H9 (cell line): ENCODE data around the gene CACNB4. TPM values are rescaled to one million over a fixed set of nuclear protein-coding genes. Genes with fewer than 3 reads are reported as not detected.

Experiments
- DNase-seq: peaks from one replicate; pipeline ENCODE4 v3.0.0-alpha.2; 2017
- H2AFZ ChIP-seq: one replicate; pipeline ENCODE4 v1.6.1; 2013; ENCODE audit warnings: mild to moderate bottlenecking, low read length, control low read depth, moderate library complexity
- H2AK5ac ChIP-seq: 2 replicates; pipeline ENCODE4 v1.6.1; 2013; ENCODE audit warnings: low read length, control low read depth, mixed read lengths; ENCODE audit not compliant: insufficient read length
- H2BK120ac ChIP-seq: one replicate; pipeline ENCODE4 v1.6.1; 2013; ENCODE audit warnings: low read depth, mild to moderate bottlenecking, low read length, control low read depth, inconsistent platforms; ENCODE audit not compliant: poor library complexity, severe bottlenecking
- H2BK12ac ChIP-seq: 2 replicates; pipeline ENCODE4 v1.6.1; 2013; ENCODE audit warnings: low read length, control low read depth, mixed read lengths, low read depth; ENCODE audit not compliant: insufficient read length
- H2BK15ac ChIP-seq: 2 replicates; pipeline ENCODE4 v1.6.1; 2013; ENCODE audit warnings: low read depth, low read length, control low read depth
- H2BK20ac ChIP-seq: one replicate; pipeline ENCODE4 v1.6.1; 2013; ENCODE audit warnings: low read depth, mild to moderate bottlenecking, low read length, control low read depth, inconsistent platforms; ENCODE audit not compliant: poor library complexity, severe bottlenecking
- H2BK5ac ChIP-seq: 2 replicates; pipeline ENCODE4 v1.6.1; 2013; ENCODE audit warnings: low read length, control low read depth, mixed read lengths; ENCODE audit not compliant: insufficient read length
- H3K14ac ChIP-seq: 2 replicates; pipeline ENCODE4 v1.6.1; 2013; ENCODE audit warnings: low read length, control low read depth; ENCODE audit not compliant: insufficient read depth
- H3K18ac ChIP-seq: 2 replicates; pipeline ENCODE4 v1.6.1; 2013; ENCODE audit warnings: low read depth, mild to moderate bottlenecking, mixed read lengths, low read length, control low read depth; ENCODE audit not compliant: insufficient read length
- H3K23ac ChIP-seq: 2 replicates; pipeline ENCODE4 v1.6.1; 2013; ENCODE audit warnings: low read length, control low read depth, mixed read lengths, low read depth; ENCODE audit not compliant: insufficient read length
- H3K23me2 ChIP-seq: 2 replicates; pipeline ENCODE4 v1.6.1; 2013; ENCODE audit warnings: low read depth, mild to moderate bottlenecking, mixed read lengths, low read length, control low read depth; ENCODE audit not compliant: insufficient read length, poor library complexity, severe bottlenecking
- H3K27ac ChIP-seq: 2 replicates; pipeline ENCODE4 v1.5.1; 2013; ENCODE audit warnings: low read length, control low read depth, mixed read lengths, low read depth; ENCODE audit not compliant: insufficient read length
- H3K27me3 ChIP-seq: 2 replicates; pipeline ENCODE4 v1.6.1; 2013; ENCODE audit warnings: low read length, control low read depth, inconsistent platforms; ENCODE audit not compliant: insufficient read depth
- H3K4ac ChIP-seq: 2 replicates; pipeline ENCODE4 v1.6.1; 2013; ENCODE audit warnings: low read depth, mild to moderate bottlenecking, control low read depth, inconsistent platforms, low read length, moderate library complexity
- H3K4me1 ChIP-seq: 2 replicates; pipeline ENCODE4 v1.6.1; 2013; ENCODE audit warnings: low read length, control low read depth, inconsistent platforms; ENCODE audit not compliant: insufficient read depth
- H3K4me2 ChIP-seq: 2 replicates; pipeline ENCODE4 v1.6.1; 2013; ENCODE audit warnings: low read length, control low read depth, mixed read lengths; ENCODE audit not compliant: insufficient read length, insufficient read depth
- H3K56ac ChIP-seq: 2 replicates; pipeline ENCODE4 v1.6.1; 2013; ENCODE audit warnings: low read depth, mild to moderate bottlenecking, mixed read lengths, low read length, control low read depth; ENCODE audit not compliant: insufficient read length
- H3K79me1 ChIP-seq: 2 replicates; pipeline ENCODE4 v1.6.1; 2013; ENCODE audit warnings: low read depth, mild to moderate bottlenecking, moderate library complexity, low read length, control low read depth, inconsistent platforms; ENCODE audit not compliant: insufficient read depth, poor library complexity, severe bottlenecking
- H3K79me2 ChIP-seq: 2 replicates; pipeline ENCODE4 v1.6.1; 2013; ENCODE audit warnings: low read length, control low read depth, inconsistent platforms; ENCODE audit not compliant: insufficient read depth
- H3K9ac ChIP-seq: 2 replicates; pipeline ENCODE4 v1.6.1; 2013; ENCODE audit warnings: low read length, control low read depth, mixed read lengths; ENCODE audit not compliant: insufficient read length; ENCODE audit errors: extremely low read depth
- H3K9me3 ChIP-seq: one replicate; pipeline ENCODE4 v1.6.1; 2013; ENCODE audit warnings: low read depth, low read length, inconsistent platforms; ENCODE audit not compliant: control insufficient read depth
- H3T11ph ChIP-seq: one replicate; pipeline ENCODE4 v1.6.1; 2013; ENCODE audit warnings: mild to moderate bottlenecking, low read length, control low read depth, inconsistent platforms
- H4K20me1 ChIP-seq: one replicate; pipeline ENCODE4 v1.6.1; 2013; ENCODE audit not compliant: control insufficient read depth, insufficient read length, insufficient read depth
- H4K5ac ChIP-seq: 2 replicates; pipeline ENCODE4 v1.6.1; 2013; ENCODE audit warnings: low read depth, mild to moderate bottlenecking, mixed read lengths, low read length, control low read depth; ENCODE audit not compliant: insufficient read length
- H4K8ac ChIP-seq: replicated peaks from 2 replicates; pipeline ENCODE4 v1.6.1; 2013; ENCODE audit warnings: low read length, control low read depth, mixed read lengths, low read depth; ENCODE audit not compliant: insufficient read length
- H4K91ac ChIP-seq: 2 replicates; pipeline ENCODE4 v1.6.1; 2013; ENCODE audit warnings: low read depth, mild to moderate bottlenecking, moderate library complexity, mixed read lengths, low read length, control low read depth; ENCODE audit not compliant: insufficient read length
- H3K27ac Mint-ChIP-seq, 3 experiments: 2 replicates in 2 of 3; 3 replicates in 1 of 3; pipeline ENCODE4 v1.8.0; 2020 to 2021; ENCODE audit warnings: mixed read lengths in 3 of 3, mild to moderate bottlenecking in 1 of 3, moderate library complexity in 1 of 3
- H3K27me3 Mint-ChIP-seq: 2 replicates; pipeline ENCODE4 v1.8.0; 2021; ENCODE audit warnings: low read depth, mild to moderate bottlenecking, moderate library complexity, mixed read lengths
- H3K36me3 Mint-ChIP-seq, 3 experiments: 2 replicates in 2 of 3; 3 replicates in 1 of 3; pipeline ENCODE4 v1.8.0; 2020 to 2021; ENCODE audit warnings: low read depth in 3 of 3, mixed read lengths in 3 of 3; ENCODE audit not compliant: insufficient read depth in 1 of 3
- H3K4me1 Mint-ChIP-seq, 2 experiments: 2 replicates each; pipeline ENCODE4 v1.8.0; 2020; ENCODE audit warnings: mixed read lengths in 2 of 2
- H3K4me3 Mint-ChIP-seq, 2 experiments: 2 replicates in 1 of 2; 3 replicates in 1 of 2; pipeline ENCODE4 v1.8.0; 2020 to 2021; ENCODE audit warnings: mild to moderate bottlenecking in 2 of 2, mixed read lengths in 2 of 2, moderate library complexity in 1 of 2
- H3K9me3 Mint-ChIP-seq, 2 experiments: 2 replicates in 1 of 2; 3 replicates in 1 of 2; pipeline ENCODE4 v1.8.0; 2020; ENCODE audit warnings: mild to moderate bottlenecking in 2 of 2, mixed read lengths in 2 of 2, moderate library complexity in 1 of 2
- WGBS: extraction: QIAGEN DNeasy Blood & Tissue Kit; methylation state at CpG from one replicate; pipeline ENCODE4 v1.1.7; 2013; ENCODE audit warnings: missing lambda C conversion rate, low lambda C conversion rate, mixed read lengths; ENCODE audit not compliant: insufficient read length; ENCODE audit errors: extremely low coverage; 5-methylcytosine and 5-hydroxymethylcytosine counted together
- total RNA-seq: library from RNA; stranded (reverse); gene quantifications from 2 replicates; pipeline ENCODE4 v1.2.1, GENCODE V29; 2021
- TF ChIP-seq, protein P1 (sequence below): fragments of 200-600 bp; sonication (generic); conservative IDR thresholded peaks from 3 replicates; pipeline ENCODE4 v1.8.0; 2021; ENCODE audit warnings: antibody characterized with exemption, mild to moderate bottlenecking

Gene CACNB4
- total RNA-seq, 1 experiment from 2014 or later = 1.4 TPM

DNA sequence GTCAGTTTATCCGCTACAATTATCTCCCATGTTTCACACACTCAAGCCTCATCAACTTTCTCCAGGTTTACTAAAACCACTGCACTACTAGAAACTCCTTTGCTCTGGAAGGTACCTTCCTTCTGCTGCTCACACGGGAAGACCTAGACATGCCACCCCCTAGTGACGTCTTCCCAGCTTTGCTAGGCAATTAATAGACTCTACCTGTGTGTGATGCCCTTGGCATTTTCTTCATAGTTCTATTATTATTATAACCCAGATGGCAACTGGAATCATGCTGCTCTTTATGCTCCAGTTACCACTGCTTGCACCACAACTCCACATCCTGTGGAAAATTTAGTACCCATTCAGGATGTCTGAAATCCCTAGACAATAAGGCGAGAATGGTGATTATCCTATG lies 42.4 kb downstream of the CACNB4 start:
- Histone ChIP-seq H3K23me2 (no peaks in the 10 kb centered on the region), H4K91ac (no peak overlapping the region), H2BK20ac (no peak overlapping the region), H4K5ac (no peak overlapping the region), H3K14ac (no peak overlapping the region), H3K79me1 (no peaks in the 10 kb centered on the region), H3K56ac (no peak overlapping the region), H3K4me2 (no peak overlapping the region), H3T11ph (no peak overlapping the region), H3K9ac (no peak overlapping the region), H3K23ac (no peak overlapping the region), H3K79me2 (no peaks in the 10 kb centered on the region), H3K27me3 (no peaks in the 10 kb centered on the region), H3K18ac (no peak overlapping the region), H2AFZ (no peak overlapping the region), H3K4me1 (no peaks in the 10 kb centered on the region; the same call in 1 of the 2 replicates), H2BK15ac (no peak overlapping the region), H3K9me3 (peaks cover 9% of the 10 kb centered on the region), H4K20me1 (no peaks in the 10 kb centered on the region), H2BK12ac (no peak overlapping the region), H2BK5ac (no peak overlapping the region), H2AK5ac (no peak overlapping the region), H4K8ac (no peak overlapping the region), H3K27ac (no peak overlapping the region), H3K4ac (no peak overlapping the region), H2BK120ac (no peak overlapping the region)
- Mint-ChIP-seq H3K36me3 (peaks cover 13 to 17% (median 16%) of the 10 kb centered on the region in 3 experiments), H3K4me3 (no peak overlapping the region), H3K27me3 (peaks cover 2% of the 10 kb centered on the region), H3K27ac (no peak overlapping the region), H3K4me1 (peaks cover 6 to 11% of the 10 kb centered on the region in 2 experiments), H3K9me3 (peaks cover 18 to 31% of the 10 kb centered on the region in 2 experiments)
- DNase-seq = no peak
- TF ChIP-seq, protein P1, sequence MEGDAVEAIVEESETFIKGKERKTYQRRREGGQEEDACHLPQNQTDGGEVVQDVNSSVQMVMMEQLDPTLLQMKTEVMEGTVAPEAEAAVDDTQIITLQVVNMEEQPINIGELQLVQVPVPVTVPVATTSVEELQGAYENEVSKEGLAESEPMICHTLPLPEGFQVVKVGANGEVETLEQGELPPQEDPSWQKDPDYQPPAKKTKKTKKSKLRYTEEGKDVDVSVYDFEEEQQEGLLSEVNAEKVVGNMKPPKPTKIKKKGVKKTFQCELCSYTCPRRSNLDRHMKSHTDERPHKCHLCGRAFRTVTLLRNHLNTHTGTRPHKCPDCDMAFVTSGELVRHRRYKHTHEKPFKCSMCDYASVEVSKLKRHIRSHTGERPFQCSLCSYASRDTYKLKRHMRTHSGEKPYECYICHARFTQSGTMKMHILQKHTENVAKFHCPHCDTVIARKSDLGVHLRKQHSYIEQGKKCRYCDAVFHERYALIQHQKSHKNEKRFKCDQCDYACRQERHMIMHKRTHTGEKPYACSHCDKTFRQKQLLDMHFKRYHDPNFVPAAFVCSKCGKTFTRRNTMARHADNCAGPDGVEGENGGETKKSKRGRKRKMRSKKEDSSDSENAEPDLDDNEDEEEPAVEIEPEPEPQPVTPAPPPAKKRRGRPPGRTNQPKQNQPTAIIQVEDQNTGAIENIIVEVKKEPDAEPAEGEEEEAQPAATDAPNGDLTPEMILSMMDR = no peak
- no CpG with 5 or more reads among the region's 4 CpGs for WGBS
